Astrocyte (in vitro differentiated cells and primary cell): ENCODE measurements around the gene SH3PXD2B. TPM values are rescaled to one million over a fixed set of nuclear protein-coding genes. Genes with fewer than 3 reads are reported as not detected.
A peak's percentile ranks its signal among the peaks of the same experiment; 100 is the strongest.

ENCODE experiments used
- DNase-seq: peaks from one replicate; pipeline ENCODE4 v3.0.0-alpha.2; 2010; ENCODE audit warnings: low read depth
- FAIRE-seq: peaks from 2 replicates; lab custom pipeline; 2011; peaks lifted over from hg19 to GRCh38; lab: Jason Lieb, UNC
- H2AFZ ChIP-seq: 2 replicates; pipeline ENCODE4 v1.6.0; 2012; ENCODE audit warnings: low read depth, low read length, inconsistent platforms
- H3K27ac ChIP-seq: 2 replicates; pipeline ENCODE4 v1.5.1; 2011; ENCODE audit warnings: low read depth, low read length, inconsistent platforms
- H3K27me3 ChIP-seq: 2 replicates; pipeline ENCODE4 v1.6.0; 2011; ENCODE audit warnings: low read length, inconsistent platforms; ENCODE audit not compliant: insufficient read depth
- H3K36me3 ChIP-seq: 2 replicates; pipeline ENCODE4 v1.5.1; 2011; ENCODE audit warnings: low read length, inconsistent platforms; ENCODE audit not compliant: insufficient read depth
- H3K4me1 ChIP-seq: 2 replicates; pipeline ENCODE4 v1.5.1; 2011; ENCODE audit warnings: low read length, inconsistent platforms; ENCODE audit not compliant: insufficient read depth
- H3K4me2 ChIP-seq: 2 replicates; pipeline ENCODE4 v1.6.0; 2012; ENCODE audit warnings: low read length, inconsistent platforms
- H3K4me3 ChIP-seq: 2 replicates; pipeline ENCODE4 v1.5.1; 2011; ENCODE audit warnings: low read depth, mild to moderate bottlenecking, low read length, inconsistent platforms; ENCODE audit not compliant: insufficient read depth
- H3K79me2 ChIP-seq: 2 replicates; pipeline ENCODE4 v1.6.0; 2012; ENCODE audit warnings: mild to moderate bottlenecking, low read length, inconsistent platforms; ENCODE audit not compliant: insufficient read depth
- H3K9ac ChIP-seq: 2 replicates; pipeline ENCODE4 v1.6.0; 2012; ENCODE audit warnings: mild to moderate bottlenecking, low read length, inconsistent platforms
- H3K9me3 ChIP-seq: 2 replicates; pipeline ENCODE4 v1.5.1; 2012; ENCODE audit warnings: low read depth, mild to moderate bottlenecking, low read length, inconsistent platforms; ENCODE audit not compliant: insufficient read depth
- H4K20me1 ChIP-seq: 2 replicates; pipeline ENCODE4 v1.6.0; 2012; ENCODE audit warnings: low read length, inconsistent platforms; ENCODE audit not compliant: insufficient read depth
- H3K27ac Mint-ChIP-seq: one replicate; pipeline ENCODE4 v1.8.0; 2021; ENCODE audit warnings: mild to moderate bottlenecking, mixed read lengths; ENCODE audit not compliant: unreplicated experiment
- H3K27me3 Mint-ChIP-seq: one replicate; pipeline ENCODE4 v1.8.0; 2021; ENCODE audit warnings: low read depth, mixed read lengths; ENCODE audit not compliant: unreplicated experiment
- H3K36me3 Mint-ChIP-seq: one replicate; pipeline ENCODE4 v1.8.0; 2021; ENCODE audit warnings: low read depth, mixed read lengths; ENCODE audit not compliant: unreplicated experiment
- H3K4me1 Mint-ChIP-seq: one replicate; pipeline ENCODE4 v1.8.0; 2021; ENCODE audit warnings: low read depth, mixed read lengths; ENCODE audit not compliant: unreplicated experiment
- H3K4me3 Mint-ChIP-seq: one replicate; pipeline ENCODE4 v1.8.0; 2021; ENCODE audit warnings: mild to moderate bottlenecking, moderate library complexity, mixed read lengths; ENCODE audit not compliant: unreplicated experiment
- H3K9me3 Mint-ChIP-seq: one replicate; pipeline ENCODE4 v1.8.0; 2021; ENCODE audit warnings: mild to moderate bottlenecking, mixed read lengths; ENCODE audit not compliant: unreplicated experiment
- CTCF ChIP-seq: IDR thresholded peaks from 2 replicates; pipeline ENCODE4 v1.5.1; 2011; ENCODE audit warnings: low read depth, mild to moderate bottlenecking, inconsistent platforms, low read length, moderate library complexity; ENCODE audit not compliant: insufficient read depth
- EZH2 ChIP-seq: IDR thresholded peaks from 2 replicates; pipeline ENCODE4 v1.6.1; 2012; ENCODE audit warnings: mild to moderate bottlenecking, low read length, inconsistent platforms; ENCODE audit not compliant: insufficient read depth
- total RNA-seq: library from RNA; stranded (reverse); gene quantifications from 2 replicates; pipeline ENCODE4 v1.2.1, GENCODE V29; 2021

Gene SH3PXD2B
- total RNA-seq, 1 donor from 2014 or later = 66.0 TPM

GRCh38 chr5:172447646-172448365 lies 6.5 kb downstream of the SH3PXD2B start:
- H3K4me1 ChIP-seq = peaks cover 55% of the 10 kb centered on the region
- no peak overlapping the region for H3K9ac ChIP-seq
- H3K9me3 ChIP-seq = no peaks in the 10 kb centered on the region
- no peaks in the 10 kb centered on the region for H3K27me3 ChIP-seq
- no peak overlapping the region for H3K4me3 Mint-ChIP-seq
- H3K36me3 Mint-ChIP-seq = peaks cover 12% of the 10 kb centered on the region
- peak overlapping the region; percentile 53 for H3K27ac Mint-ChIP-seq
- H3K27me3 Mint-ChIP-seq = no peaks in the 10 kb centered on the region
- peaks cover 87% of the 10 kb centered on the region for H3K79me2 ChIP-seq
- peaks cover 93% of the 10 kb centered on the region for H4K20me1 ChIP-seq
- no peak overlapping the region for H3K4me3 ChIP-seq
- H3K36me3 ChIP-seq = peaks cover 5% of the 10 kb centered on the region
- no peak for TF ChIP-seq EZH2
- no peak overlapping the region for H2AFZ ChIP-seq
- H3K27ac ChIP-seq = no peak overlapping the region
- H3K9me3 Mint-ChIP-seq = no peaks in the 10 kb centered on the region
- DNase-seq = no peak
- no peak overlapping the region for H3K4me2 ChIP-seq
- peaks cover 65% of the 10 kb centered on the region for H3K4me1 Mint-ChIP-seq
- no peak for FAIRE-seq

GRCh38 chr5:172446336-172447051 lies 7.8 kb downstream of the SH3PXD2B start:
- peaks cover 58% of the 10 kb centered on the region for H3K4me1 Mint-ChIP-seq
- H2AFZ ChIP-seq = no peak overlapping the region
- peaks cover 45% of the 10 kb centered on the region for H3K4me1 ChIP-seq
- peaks cover 5% of the 10 kb centered on the region for H3K36me3 ChIP-seq
- peak overlapping the region; percentile 66 for H3K27ac Mint-ChIP-seq
- H3K9me3 ChIP-seq = no peaks in the 10 kb centered on the region
- no peak overlapping the region for H3K9ac ChIP-seq
- H3K4me3 ChIP-seq = peak overlapping the region; percentile 19
- H3K4me2 ChIP-seq = peak overlapping the region; percentile 67
- H3K79me2 ChIP-seq = peaks cover 88% of the 10 kb centered on the region
- H3K27me3 Mint-ChIP-seq = no peaks in the 10 kb centered on the region
- TF ChIP-seq CTCF (no peak), EZH2 (no peak)
- FAIRE-seq = no peak
- H3K4me3 Mint-ChIP-seq = peak overlapping the region; percentile 27
- H3K27ac ChIP-seq = no peak overlapping the region
- no peaks in the 10 kb centered on the region for H3K9me3 Mint-ChIP-seq
- peak; percentile 54 for DNase-seq
- H3K27me3 ChIP-seq = no peaks in the 10 kb centered on the region
- peaks cover 8% of the 10 kb centered on the region for H3K36me3 Mint-ChIP-seq
- H4K20me1 ChIP-seq = peaks cover 98% of the 10 kb centered on the region

- no peak for FAIRE-seq
Measured at GRCh38 chr5:172445866-172446265, 8.5 kb downstream of the SH3PXD2B start.

More at GRCh38 chr5:172445866-172446265, 8.5 kb downstream of the SH3PXD2B start:
- H3K4me1 ChIP-seq = peaks cover 40% of the 10 kb centered on the region
- no peak overlapping the region for H3K27ac ChIP-seq
- Mint-ChIP-seq H3K27ac (no peak overlapping the region), H3K27me3 (no peaks in the 10 kb centered on the region), H3K36me3 (peaks cover 2% of the 10 kb centered on the region), H3K4me3 (no peak overlapping the region), H3K4me1 (peaks cover 52% of the 10 kb centered on the region), H3K9me3 (no peaks in the 10 kb centered on the region)
- TF ChIP-seq CTCF = no peak
- TF ChIP-seq EZH2 = no peak
- no peak for DNase-seq
- no peak overlapping the region for H2AFZ ChIP-seq
- H3K27me3 ChIP-seq = no peaks in the 10 kb centered on the region
- H3K4me3 ChIP-seq = no peak overlapping the region
- no peaks in the 10 kb centered on the region for H3K9me3 ChIP-seq
- peaks cover 5% of the 10 kb centered on the region for H3K36me3 ChIP-seq
- no peak overlapping the region for H3K9ac ChIP-seq
- peak overlapping the region; percentile 67 for H3K4me2 ChIP-seq
- H3K79me2 ChIP-seq = peaks cover 88% of the 10 kb centered on the region
- peaks cover 98% of the 10 kb centered on the region for H4K20me1 ChIP-seq
